Neural cell (in vitro differentiated cells): ENCODE results near the gene CTNNA2. TPM values are rescaled to one million over a fixed set of nuclear protein-coding genes. Genes with fewer than 3 reads are reported as not detected.

Experiments used
- H2AFZ ChIP-seq: fragments of 200-600, 300-800 bp; sonication (generic), shearing (Covaris generic); 2 replicates; pipeline ENCODE4 v1.6.0; 2014; ENCODE audit warnings: low read depth, mild to moderate bottlenecking, antibody characterized with exemption, low read length, moderate library complexity
- H3F3A ChIP-seq: fragments of 200-600 bp; shearing (Covaris generic); 2 replicates; pipeline ENCODE4 v1.6.1; 2016; ENCODE audit warnings: mild to moderate bottlenecking, moderate library complexity, mixed read lengths, antibody characterized with exemption, low read length; ENCODE audit not compliant: insufficient read depth, poor library complexity, severe bottlenecking
- H3K27ac ChIP-seq: fragments of 200-600, 300-800 bp; sonication (generic), shearing (Covaris generic); 2 replicates; pipeline ENCODE4 v1.5.1; 2014; ENCODE audit warnings: mild to moderate bottlenecking, low read length, moderate library complexity
- H3K27me3 ChIP-seq: fragments of 300-800, 200-600 bp; sonication (generic), shearing (Covaris generic); 2 replicates; pipeline ENCODE4 v1.6.0; 2014; ENCODE audit warnings: mild to moderate bottlenecking, low read depth, low read length, moderate library complexity; ENCODE audit not compliant: insufficient read depth
- H3K36me3 ChIP-seq: fragments of 300-800, 200-600 bp; sonication (generic), shearing (Covaris generic); 2 replicates; pipeline ENCODE4 v1.5.1; 2014; ENCODE audit warnings: mild to moderate bottlenecking, antibody characterized with exemption, low read length, moderate library complexity; ENCODE audit not compliant: insufficient read depth
- H3K4me2 ChIP-seq: fragments of 300-800, 200-600 bp; sonication (generic), shearing (Covaris generic); 2 replicates; pipeline ENCODE4 v1.6.0; 2014; ENCODE audit warnings: mild to moderate bottlenecking, low read length
- H3K4me3 ChIP-seq: fragments of 300-800, 200-600 bp; sonication (generic), shearing (Covaris generic); 2 replicates; pipeline ENCODE4 v1.5.1; 2014; ENCODE audit warnings: mild to moderate bottlenecking, low read length, moderate library complexity
- H3K79me2 ChIP-seq: fragments of 200-600 bp; shearing (Covaris generic); replicated peaks from 2 replicates; pipeline ENCODE4 v1.6.0; 2014; ENCODE audit warnings: mild to moderate bottlenecking, low read length, moderate library complexity; ENCODE audit not compliant: insufficient read depth
- H3K9ac ChIP-seq: fragments of 300-800, 200-600 bp; sonication (generic), shearing (Covaris generic); 2 replicates; pipeline ENCODE4 v1.6.1; 2016; ENCODE audit warnings: mild to moderate bottlenecking, low read length, mixed read lengths
- H3K9me2 ChIP-seq: fragments of 200-600 bp; shearing (Covaris generic); 2 replicates; pipeline ENCODE4 v1.6.1; 2016; ENCODE audit warnings: mild to moderate bottlenecking, low read length, mixed read lengths; ENCODE audit not compliant: insufficient read depth
- H3K9me3 ChIP-seq: fragments of 200-600, 300-800 bp; sonication (generic), shearing (Covaris generic); 2 replicates; pipeline ENCODE4 v1.6.1; 2016; ENCODE audit warnings: mild to moderate bottlenecking, mixed run types, low read length, moderate library complexity, mixed read lengths
- H4K20me1 ChIP-seq: fragments of 200-600 bp; shearing (Covaris generic); 2 replicates; pipeline ENCODE4 v1.6.1; 2016; ENCODE audit warnings: mild to moderate bottlenecking, mixed run types; ENCODE audit not compliant: insufficient read depth
- CTCF ChIP-seq: fragments of 450-650 bp; IDR thresholded peaks from 2 replicates; pipeline ENCODE4 v1.5.1; 2014; ENCODE audit warnings: antibody characterized with exemption, mild to moderate bottlenecking, moderate library complexity; ENCODE audit not compliant: poor library complexity, severe bottlenecking
- EP300 ChIP-seq: fragments of 450-650 bp; conservative IDR thresholded peaks from 2 replicates; pipeline ENCODE4 v1.6.1; 2014; ENCODE audit warnings: antibody characterized with exemption, mild to moderate bottlenecking, moderate library complexity; ENCODE audit not compliant: poor library complexity, severe bottlenecking
- EZH2 ChIP-seq: fragments of 200-600, 300-800 bp; shearing (Covaris generic), sonication (generic); IDR thresholded peaks from 2 replicates; pipeline ENCODE4 v1.6.1; 2014; ENCODE audit warnings: antibody characterized with exemption, low read length, borderline replicate concordance, mild to moderate bottlenecking; ENCODE audit not compliant: insufficient read depth, poor library complexity, severe bottlenecking
- MXI1 ChIP-seq: fragments of 450-650 bp; conservative IDR thresholded peaks from 2 replicates; pipeline ENCODE4 v1.6.1; 2014; ENCODE audit warnings: antibody characterized with exemption, mild to moderate bottlenecking; ENCODE audit not compliant: poor library complexity, severe bottlenecking
- POLR2AphosphoS5 ChIP-seq: IDR thresholded peaks from 2 replicates; pipeline ENCODE4 v1.6.1; 2012
- RAD21 ChIP-seq: fragments of 450-650 bp; conservative IDR thresholded peaks from 2 replicates; pipeline ENCODE4 v1.6.1; 2014; ENCODE audit warnings: antibody characterized with exemption, mild to moderate bottlenecking, moderate library complexity
- REST ChIP-seq: IDR thresholded peaks from 2 replicates; pipeline ENCODE4 v1.6.1; 2012; ENCODE audit warnings: borderline replicate concordance
- SMC3 ChIP-seq: fragments of 450-650 bp; conservative IDR thresholded peaks from 2 replicates; pipeline ENCODE4 v1.6.1; 2014; ENCODE audit warnings: antibody characterized with exemption, mild to moderate bottlenecking, moderate library complexity; ENCODE audit not compliant: poor library complexity
- TAF1 ChIP-seq: IDR thresholded peaks from 2 replicates; pipeline ENCODE4 v1.6.1; 2012; ENCODE audit warnings: low read depth
- polyA plus RNA-seq: library from polyadenylated mRNA; depleted of rRNA; stranded (reverse); fragments of >200 nt; gene quantifications from 2 replicates; pipeline ENCODE4 v1.2.3, GENCODE V29; 2014

CTNNA2 gene
- polyA plus RNA-seq, 1 donor from 2014 or later, result 194 TPM

- Histone ChIP-seq H3K9ac (no peak overlapping the region), H4K20me1 (no peaks in the 10 kb centered on the region), H3K36me3 (no peaks in the 10 kb centered on the region), H3F3A (no peaks in the 10 kb centered on the region), H2AFZ (no peak overlapping the region), H3K27me3 (no peaks in the 10 kb centered on the region), H3K4me2 (no peak overlapping the region), H3K4me3 (no peak overlapping the region), H3K9me3 (no peaks in the 10 kb centered on the region), H3K27ac (no peak overlapping the region), H3K9me2 (no peaks in the 10 kb centered on the region), H3K79me2 (no peaks in the 10 kb centered on the region)
- no peak for TF ChIP-seq EZH2
- no peak for TF ChIP-seq REST
- TF ChIP-seq TAF1, result no peak
- TF ChIP-seq POLR2AphosphoS5, result no peak
- TF ChIP-seq SMC3, result no peak
- TF ChIP-seq CTCF, result no peak
- TF ChIP-seq RAD21, result no peak
- no peak for TF ChIP-seq EP300
- no peak for TF ChIP-seq MXI1
Observed at GRCh38 chr2:80469428-80469827, 956.6 kb downstream of the CTNNA2 start.

GRCh38 chr2:80473069-80473468, 960.2 kb downstream of the CTNNA2 start:
- Histone ChIP-seq H3K4me3 (no peak overlapping the region), H3K9ac (no peak overlapping the region), H3K27me3 (no peaks in the 10 kb centered on the region), H3K36me3 (no peaks in the 10 kb centered on the region), H4K20me1 (no peaks in the 10 kb centered on the region), H3F3A (no peaks in the 10 kb centered on the region), H3K9me2 (no peaks in the 10 kb centered on the region), H3K27ac (no peak overlapping the region), H2AFZ (no peak overlapping the region), H3K4me2 (no peak overlapping the region), H3K9me3 (no peaks in the 10 kb centered on the region), H3K79me2 (no peaks in the 10 kb centered on the region)
- no peak for TF ChIP-seq REST
- TF ChIP-seq POLR2AphosphoS5, result no peak
- TF ChIP-seq CTCF, result no peak
- no peak for TF ChIP-seq TAF1
- no peak for TF ChIP-seq EP300
- TF ChIP-seq SMC3, result no peak
- no peak for TF ChIP-seq MXI1
